B cell (primary cell): ENCODE data around the gene OR2F1. TPM values are rescaled to one million over a fixed set of nuclear protein-coding genes. Genes with fewer than 3 reads are reported as not detected.
"Not testable (repeated sequence)": the region's sequence is repeated elsewhere in the genome, so short reads cannot be mapped to it uniquely, and the experiment has no call there.

Experiments used
- ATAC-seq: fragments of 200-7000 bp; cut with Tn5 transposase; one replicate; pipeline ENCODE4 v1.10.0; 2021; ENCODE audit warnings: low read depth, mild to moderate bottlenecking, moderate number of reproducible peaks, moderate library complexity
- CTCF ChIA-PET: fragments of 350-600 bp; sonication (Branson Sonifier 250); formaldehyde crosslinking; loops from one replicate; lab custom pipeline; 2021; ENCODE audit warnings: antibody characterized with exemption, inconsistent platforms; lab: Charles Lee
- POLR2A ChIA-PET: fragments of 350-600 bp; sonication (Branson Sonifier 250); formaldehyde crosslinking; loops from one replicate; lab custom pipeline; 2021; ENCODE audit warnings: antibody characterized with exemption; lab: Charles Lee
- DNase-seq: peaks from one replicate; pipeline ENCODE4 v3.0.0; 2013
- H2AFZ ChIP-seq: 2 replicates; pipeline ENCODE4 v1.6.1; 2012; ENCODE audit warnings: mild to moderate bottlenecking, low read depth, low read length; ENCODE audit not compliant: insufficient read depth, poor library complexity, severe bottlenecking
- H3K27ac ChIP-seq, 2 donors: 1 replicate in 1 of 2; 2 replicates in 1 of 2; pipeline ENCODE4 v1.5.1; 2012 to 2013; ENCODE audit warnings: low read length in 2 of 2, mild to moderate bottlenecking in 2 of 2, moderate library complexity in 1 of 2
- H3K27me3 ChIP-seq, 4 experiments: fragments of 200-600 bp in 1 of 4; sonication (generic) in 1 of 4; replicated peaks in 1 of 4; 1 replicate in 2 of 4; 2 replicates in 2 of 4; pipeline versions ENCODE4 v1.6.1 to v1.7.0; 2013 to 2016; ENCODE audit warnings: low read length in 3 of 4, mild to moderate bottlenecking in 2 of 4, mixed read lengths in 1 of 4, moderate library complexity in 1 of 4; ENCODE audit not compliant: insufficient read depth in 4 of 4, control insufficient read depth in 3 of 4; ENCODE audit errors: control extremely low read depth in 1 of 4
- H3K36me3 ChIP-seq, 2 experiments: replicated peaks in 1 of 2; 1 replicate in 1 of 2; 2 replicates in 1 of 2; pipeline versions ENCODE4 v1.6.1 to v1.7.1; 2013; ENCODE audit warnings: low read length in 1 of 2; ENCODE audit not compliant: insufficient read depth in 2 of 2, control insufficient read depth in 1 of 2; ENCODE audit errors: control extremely low read depth in 1 of 2, extremely low read depth in 1 of 2
- H3K4me1 ChIP-seq, 2 donors: fragments of 200-600 bp in 1 of 2; sonication (generic) in 1 of 2; 1 replicate in 1 of 2; 2 replicates in 1 of 2; pipeline versions ENCODE4 v1.5.1 to v1.6.1; 2013 to 2017; ENCODE audit warnings: low read length in 2 of 2; ENCODE audit not compliant: control insufficient read depth in 2 of 2, insufficient read depth in 2 of 2
- H3K4me2 ChIP-seq: replicated peaks from 2 replicates; pipeline ENCODE3; 2012; ENCODE audit warnings: mild to moderate bottlenecking, low read depth, low read length; ENCODE audit not compliant: poor library complexity, severe bottlenecking
- H3K4me3 ChIP-seq, 5 experiments: fragments of 200-600 bp in 1 of 5; sonication (generic) in 1 of 5; 1 replicate in 3 of 5; 2 replicates in 2 of 5; pipeline versions ENCODE4 v1.5.1 to v1.7.0; 2011 to 2016; ENCODE audit warnings: low read length in 4 of 5, mild to moderate bottlenecking in 4 of 5, low read depth in 2 of 5, control low read depth in 1 of 5, moderate library complexity in 1 of 5; ENCODE audit not compliant: insufficient read depth in 1 of 5; ENCODE audit errors: control extremely low read depth in 1 of 5, extremely low read depth in 1 of 5
- H3K79me2 ChIP-seq: fragments of 200-600 bp; sonication (generic); one replicate; pipeline ENCODE4 v1.6.0; 2016; ENCODE audit warnings: low read length; ENCODE audit not compliant: control insufficient read depth, insufficient read depth
- H3K9ac ChIP-seq: fragments of 200-600 bp; sonication (generic); 2 replicates; pipeline ENCODE4 v1.6.1; 2017; ENCODE audit warnings: mild to moderate bottlenecking, low read length, moderate library complexity
- H3K9me3 ChIP-seq, 3 donors: one replicate each; pipeline versions ENCODE4 v1.6.1 to v1.7.1; 2013; ENCODE audit warnings: low read length in 2 of 3; ENCODE audit not compliant: control insufficient read depth in 2 of 3, insufficient read depth in 1 of 3; ENCODE audit errors: control extremely low read depth in 1 of 3
- H4K20me1 ChIP-seq: 2 replicates; pipeline ENCODE4 v1.6.0; 2012; ENCODE audit warnings: mild to moderate bottlenecking, low read length; ENCODE audit not compliant: insufficient read depth, control insufficient read depth, poor library complexity, severe bottlenecking
- H3K27ac Mint-ChIP-seq: one replicate; pipeline ENCODE4 v1.8.0; 2021; ENCODE audit warnings: mixed read lengths
- H3K27me3 Mint-ChIP-seq: one replicate; pipeline ENCODE4 v1.8.0; 2021; ENCODE audit warnings: mixed read lengths
- H3K4me1 Mint-ChIP-seq: one replicate; pipeline ENCODE4 v1.8.0; 2021; ENCODE audit warnings: mixed read lengths
- H3K4me3 Mint-ChIP-seq: one replicate; pipeline ENCODE4 v1.8.0; 2021; ENCODE audit warnings: mixed read lengths
- H3K9me3 Mint-ChIP-seq: one replicate; pipeline ENCODE4 v1.8.0; 2022; ENCODE audit warnings: mixed read lengths; ENCODE audit not compliant: insufficient read depth
- EZH2 ChIP-seq: IDR thresholded peaks from 2 replicates; pipeline ENCODE4 v1.6.1; 2012; ENCODE audit warnings: borderline replicate concordance, low read depth, mild to moderate bottlenecking, moderate library complexity, low read length; ENCODE audit not compliant: insufficient read depth, poor library complexity, severe bottlenecking
- WGBS: methylation state at CpG from one replicate; pipeline ENCODE4 v1.1.5; 2013; ENCODE audit warnings: missing lambda C conversion rate; ENCODE audit not compliant: insufficient coverage; 5-methylcytosine and 5-hydroxymethylcytosine counted together
- intact Hi-C: fragments of 100-400 bp; cut with micrococcal nuclease; formaldehyde crosslinking; loops from one replicate; pipeline ENCODE4 v1.10.0; 2022
- polyA plus RNA-seq: library from polyadenylated mRNA; depleted of rRNA; stranded (reverse); fragments of >200 nt; gene quantifications from 2 replicates; pipeline ENCODE4 v1.2.3, GENCODE V29; 2012
- total RNA-seq, 2 donors: library from RNA; stranded (reverse); fragments of 120-200 nt in 1 of 2; gene quantifications; 1 replicate in 1 of 2; 2 replicates in 1 of 2; pipeline versions ENCODE4 v1.2.3 to v1.2.4, GENCODE V29; 2013 to 2022
- TF ChIP-seq, protein P1 (sequence below): fragments of 200-600 bp; IDR thresholded peaks from one replicate; pipeline ENCODE4 v1.8.0; 2022; ENCODE audit warnings: antibody characterized with exemption, mild to moderate bottlenecking

The OR2F1 gene
- total and polyA plus RNA-seq, 2 donors (not counting 1 experiment from before 2014, with no cell fraction given): not detected

DNA sequence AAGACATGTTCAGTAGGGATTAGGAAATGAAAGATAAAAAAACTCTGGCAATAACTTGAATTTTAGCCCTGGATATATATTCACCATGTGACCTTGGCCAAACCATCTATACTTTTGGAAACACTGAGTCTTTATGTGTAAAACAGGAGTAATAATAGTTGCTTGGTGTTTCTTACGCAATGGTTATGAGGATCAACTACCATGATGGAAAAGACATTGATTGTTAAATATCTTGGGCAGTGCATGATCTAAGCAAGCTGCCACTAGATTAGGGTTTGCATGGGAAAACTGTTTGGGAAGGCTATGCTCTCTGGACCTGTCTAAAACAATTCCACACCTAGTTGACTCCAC is 52.0 kb downstream of the OR2F1 start:
- WGBS: no CpG with 5 or more reads among the region's 1 CpG
- H3K4me2 ChIP-seq: no peak overlapping the region
- Mint-ChIP-seq H3K4me1 (no peaks in the 10 kb centered on the region), H3K27ac (no peak overlapping the region), H3K4me3 (no peak overlapping the region), H3K27me3 (peaks cover 4% of the 10 kb centered on the region), H3K9me3 (peaks cover 2% of the 10 kb centered on the region)
- CTCF ChIA-PET: no interaction called here
- H3K79me2 ChIP-seq: no peaks in the 10 kb centered on the region
- intact Hi-C loops: no loop called here
- no peak for ATAC-seq
- H3K9ac ChIP-seq: no peak overlapping the region
- H3K27ac ChIP-seq: no peak overlapping the region
- TF ChIP-seq, protein P1, sequence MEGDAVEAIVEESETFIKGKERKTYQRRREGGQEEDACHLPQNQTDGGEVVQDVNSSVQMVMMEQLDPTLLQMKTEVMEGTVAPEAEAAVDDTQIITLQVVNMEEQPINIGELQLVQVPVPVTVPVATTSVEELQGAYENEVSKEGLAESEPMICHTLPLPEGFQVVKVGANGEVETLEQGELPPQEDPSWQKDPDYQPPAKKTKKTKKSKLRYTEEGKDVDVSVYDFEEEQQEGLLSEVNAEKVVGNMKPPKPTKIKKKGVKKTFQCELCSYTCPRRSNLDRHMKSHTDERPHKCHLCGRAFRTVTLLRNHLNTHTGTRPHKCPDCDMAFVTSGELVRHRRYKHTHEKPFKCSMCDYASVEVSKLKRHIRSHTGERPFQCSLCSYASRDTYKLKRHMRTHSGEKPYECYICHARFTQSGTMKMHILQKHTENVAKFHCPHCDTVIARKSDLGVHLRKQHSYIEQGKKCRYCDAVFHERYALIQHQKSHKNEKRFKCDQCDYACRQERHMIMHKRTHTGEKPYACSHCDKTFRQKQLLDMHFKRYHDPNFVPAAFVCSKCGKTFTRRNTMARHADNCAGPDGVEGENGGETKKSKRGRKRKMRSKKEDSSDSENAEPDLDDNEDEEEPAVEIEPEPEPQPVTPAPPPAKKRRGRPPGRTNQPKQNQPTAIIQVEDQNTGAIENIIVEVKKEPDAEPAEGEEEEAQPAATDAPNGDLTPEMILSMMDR: no peak
- TF ChIP-seq EZH2: no peak
- H2AFZ ChIP-seq: no peak overlapping the region
- no peak overlapping the region for H3K4me3 ChIP-seq
- no peaks in the 10 kb centered on the region for H4K20me1 ChIP-seq
- DNase-seq: no peak
- no peaks in the 10 kb centered on the region for H3K36me3 ChIP-seq
- POLR2A ChIA-PET: no interaction called here
- H3K9me3 ChIP-seq: peaks cover 0 to 10% (median 8%) of the 10 kb centered on the region in 3 donors
- no peaks in the 10 kb centered on the region for H3K4me1 ChIP-seq
- no peaks in the 10 kb centered on the region for H3K27me3 ChIP-seq

DNA sequence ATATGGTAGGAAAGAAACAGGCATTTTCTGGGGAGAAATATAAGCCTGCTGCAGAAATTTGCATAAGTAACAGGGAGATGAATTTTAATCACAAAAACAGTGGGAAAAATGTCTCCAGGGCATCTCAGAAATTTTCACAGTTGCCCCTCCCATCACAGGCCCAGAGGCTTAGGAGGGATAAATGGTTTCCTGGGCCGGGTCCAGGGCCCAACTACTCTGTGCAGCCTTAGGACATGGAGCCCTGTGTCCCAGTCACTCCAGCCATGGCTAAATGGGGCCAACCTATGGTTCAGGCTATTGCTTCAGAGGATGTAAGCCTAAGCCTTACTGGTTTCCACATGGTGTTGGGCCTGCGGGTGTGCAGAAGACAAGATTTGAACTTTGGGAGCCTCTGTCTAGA is 54.7 kb downstream of the OR2F1 start:
- H3K4me2 ChIP-seq: no peak overlapping the region
- H3K36me3 ChIP-seq: no peaks in the 10 kb centered on the region
- no peak overlapping the region for H3K4me3 ChIP-seq
- H3K27me3 ChIP-seq: no peaks in the 10 kb centered on the region
- H3K27ac ChIP-seq: no peak overlapping the region
- H3K9me3 ChIP-seq: peaks cover 0 to 10% (median 8%) of the 10 kb centered on the region in 3 donors
- Mint-ChIP-seq H3K9me3 (peaks cover 2% of the 10 kb centered on the region), H3K4me1 (no peaks in the 10 kb centered on the region), H3K27ac (no peak overlapping the region), H3K27me3 (peaks cover 9% of the 10 kb centered on the region), H3K4me3 (no peak overlapping the region)
- ATAC-seq: no peak
- no peaks in the 10 kb centered on the region for H3K4me1 ChIP-seq
- no peak overlapping the region for H3K9ac ChIP-seq
- intact Hi-C loops: no loop called here
- H3K79me2 ChIP-seq: no peaks in the 10 kb centered on the region
- no peaks in the 10 kb centered on the region for H4K20me1 ChIP-seq
- DNase-seq: no peak
- ChIA-PET CTCF (no interaction called here), POLR2A (no interaction called here)
- TF ChIP-seq EZH2: no peak
- TF ChIP-seq, protein P1: no peak
- no peak overlapping the region for H2AFZ ChIP-seq
- WGBS: 77% methylated on average over 2 of the region's 2 CpGs

GRCh38 chr7:144010061-144010460 is 55.4 kb downstream of the OR2F1 start:
- H4K20me1 ChIP-seq, CTCF ChIA-PET, intact Hi-C loops: not testable (repeated sequence)

More at GRCh38 chr7:144010061-144010460, 55.4 kb downstream of the OR2F1 start:
- H3K4me1 ChIP-seq, H3K4me3 Mint-ChIP-seq, H2AFZ ChIP-seq, H3K9ac ChIP-seq, POLR2A ChIA-PET, H3K9me3 Mint-ChIP-seq, H3K27ac ChIP-seq, DNase-seq, H3K27ac Mint-ChIP-seq, H3K4me3 ChIP-seq, ATAC-seq, H3K4me2 ChIP-seq, H3K4me1 Mint-ChIP-seq, H3K27me3 ChIP-seq, H3K36me3 ChIP-seq, H3K79me2 ChIP-seq: not testable (repeated sequence)
- H3K9me3 ChIP-seq: peaks cover 0 to 10% (median 8%) of the 10 kb centered on the region in 3 donors
- peaks cover 10% of the 10 kb centered on the region for H3K27me3 Mint-ChIP-seq
